ENCODE results near the gene EML1. TPM values are rescaled to one million over a fixed set of nuclear protein-coding genes. Genes with fewer than 3 reads are reported as not detected.

The EML1 gene
- total RNA-seq, 1 experiment from 2014 or later: 2.5 TPM

GRCh38 chr14:99755629-99756603 lies 37.3 kb upstream of the EML1 start:
- Mint-ChIP-seq H3K27ac (ENCODE audit: unreplicated experiment) (peak overlapping the region; percentile 8), H3K4me3 (ENCODE audit: low read depth, unreplicated experiment) (no peak overlapping the region), H3K27me3 (ENCODE audit: unreplicated experiment) (no peaks in the 10 kb centered on the region), H3K9me3 (ENCODE audit: low read depth, unreplicated experiment) (no peaks in the 10 kb centered on the region), H3K4me1 (ENCODE audit: low read depth, unreplicated experiment) (peaks cover 59% of the 10 kb centered on the region), H3K36me3 (ENCODE audit: insufficient read depth, unreplicated experiment) (peaks cover 7% of the 10 kb centered on the region)
- no TSS peak for BruUV-seq (replicated peaks)
- DNase-seq: peak; percentile 83
- intact Hi-C loops (cut with micrococcal nuclease; ENCODE audit: unreplicated experiment): no loop called here
- TF ChIP-seq CTCF (IDR thresholded peaks at IDR 0.05; ENCODE audit: unreplicated experiment): no peak
- CTCF ChIA-PET: interaction anchor here (0.9 to 1.0 kb wide), 2 partner anchors 16 to 18 kb away, joined by 3 read pairs; no protein-coding TSS in a partner anchor

- no peak for DNase-seq
- intact Hi-C loops (cut with micrococcal nuclease; ENCODE audit: unreplicated experiment): no loop called here
- Mint-ChIP-seq H3K27ac (ENCODE audit: unreplicated experiment) (no peak overlapping the region), H3K9me3 (ENCODE audit: low read depth, unreplicated experiment) (no peaks in the 10 kb centered on the region), H3K4me1 (ENCODE audit: low read depth, unreplicated experiment) (peaks cover 50% of the 10 kb centered on the region), H3K4me3 (ENCODE audit: low read depth, unreplicated experiment) (peak overlapping the region; percentile 19), H3K27me3 (ENCODE audit: unreplicated experiment) (no peaks in the 10 kb centered on the region), H3K36me3 (ENCODE audit: insufficient read depth, unreplicated experiment) (peaks cover 7% of the 10 kb centered on the region)
- no TSS peak for BruUV-seq (replicated peaks)
- TF ChIP-seq CTCF (IDR thresholded peaks at IDR 0.05; ENCODE audit: unreplicated experiment): no peak
- CTCF ChIA-PET: no interaction called here
These were observed 36.4 kb upstream of the EML1 start for GRCh38 chr14:99756796-99757195.

GRCh38 chr14:99757331-99758070 lies 35.7 kb upstream of the EML1 start:
- no peak overlapping the region for H3K27ac Mint-ChIP-seq (ENCODE audit: unreplicated experiment)
- DNase-seq: no peak
- intact Hi-C loops (cut with micrococcal nuclease; ENCODE audit: unreplicated experiment): no loop called here
- H3K27me3 Mint-ChIP-seq (ENCODE audit: unreplicated experiment): no peaks in the 10 kb centered on the region
- no peak for TF ChIP-seq CTCF (IDR thresholded peaks at IDR 0.05; ENCODE audit: unreplicated experiment)
- CTCF ChIA-PET: interaction anchor here (0.6 to 1.5 kb wide), 2 partner anchors 10 to 88 kb away, joined by 3 to 4 read pairs; no protein-coding TSS in a partner anchor
- no peak overlapping the region for H3K4me3 Mint-ChIP-seq (ENCODE audit: low read depth, unreplicated experiment)
- no peaks in the 10 kb centered on the region for H3K9me3 Mint-ChIP-seq (ENCODE audit: low read depth, unreplicated experiment)
- H3K4me1 Mint-ChIP-seq (ENCODE audit: low read depth, unreplicated experiment): peaks cover 43% of the 10 kb centered on the region
- BruUV-seq (replicated peaks): no TSS peak
- H3K36me3 Mint-ChIP-seq (ENCODE audit: insufficient read depth, unreplicated experiment): peaks cover 7% of the 10 kb centered on the region

- CTCF ChIA-PET: interaction anchor here (1.0 to 1.5 kb wide), 2 partner anchors 11 to 28 kb away, joined by 4 to 5 read pairs; no protein-coding TSS in a partner anchor
- no peak overlapping the region for H3K27ac Mint-ChIP-seq (ENCODE audit: unreplicated experiment)
- no peaks in the 10 kb centered on the region for H3K9me3 Mint-ChIP-seq (ENCODE audit: low read depth, unreplicated experiment)
- BruUV-seq (replicated peaks): no TSS peak
- TF ChIP-seq CTCF (IDR thresholded peaks at IDR 0.05; ENCODE audit: unreplicated experiment): no peak
- no peak overlapping the region for H3K4me3 Mint-ChIP-seq (ENCODE audit: low read depth, unreplicated experiment)
- peaks cover 35% of the 10 kb centered on the region for H3K4me1 Mint-ChIP-seq (ENCODE audit: low read depth, unreplicated experiment)
- no peak for DNase-seq
- intact Hi-C loops (cut with micrococcal nuclease; ENCODE audit: unreplicated experiment): no loop called here
- H3K27me3 Mint-ChIP-seq (ENCODE audit: unreplicated experiment): no peaks in the 10 kb centered on the region
- peaks cover 6% of the 10 kb centered on the region for H3K36me3 Mint-ChIP-seq (ENCODE audit: insufficient read depth, unreplicated experiment)
These were observed 34.9 kb upstream of the EML1 start for GRCh38 chr14:99758121-99758821.

All from Calu3 (cell line).